HG02852 (cell line): ENCODE results near the gene KIF26A.

Experiments used
- ATAC-seq: cut with Tn5 transposase; IDR thresholded peaks from one replicate; pipeline ENCODE4 v1.9.1; 2021; ENCODE audit warnings: mild to moderate bottlenecking, moderate library complexity; ENCODE audit not compliant: unreplicated experiment

Gene KIF26A

GRCh38 chr14:104174051-104174450 is 35.7 kb downstream of the KIF26A start:
- no peak for ATAC-seq

GRCh38 chr14:104175041-104175440 is 36.7 kb downstream of the KIF26A start:
- ATAC-seq = no peak

- ATAC-seq = no peak
Measured at GRCh38 chr14:104175811-104176210, 37.4 kb downstream of the KIF26A start.

GRCh38 chr14:104176611-104177010 is 38.2 kb downstream of the KIF26A start:
- ATAC-seq = no peak

- no peak for ATAC-seq
Measured at GRCh38 chr14:104177411-104177810, 39.0 kb downstream of the KIF26A start.

- no peak for ATAC-seq
Measured at GRCh38 chr14:104178279-104178678, 39.9 kb downstream of the KIF26A start.

GRCh38 chr14:104179126-104179525 is 40.7 kb downstream of the KIF26A start:
- no peak for ATAC-seq

GRCh38 chr14:104179564-104180129 is 41.3 kb downstream of the KIF26A start:
- ATAC-seq = no peak

GRCh38 chr14:104180561-104181165 is 42.3 kb downstream of the KIF26A start:
- ATAC-seq = no peak

- ATAC-seq = no peak
Measured at GRCh38 chr14:104181761-104182530, 43.6 kb downstream of the KIF26A start.

- no peak for ATAC-seq
Measured at GRCh38 chr14:104182857-104183425, 44.6 kb downstream of the KIF26A start.

GRCh38 chr14:104183796-104184195 is 45.4 kb downstream of the KIF26A start:
- no peak for ATAC-seq

GRCh38 chr14:104184506-104184905 is 46.1 kb downstream of the KIF26A start:
- no peak for ATAC-seq

GRCh38 chr14:104184911-104185499 is 46.6 kb downstream of the KIF26A start:
- no peak for ATAC-seq

GRCh38 chr14:104185916-104186495 is 47.6 kb downstream of the KIF26A start:
- ATAC-seq = no peak

- no peak for ATAC-seq
Measured at GRCh38 chr14:104186575-104186974, 48.2 kb downstream of the KIF26A start.

GRCh38 chr14:104187121-104187889 is 48.9 kb downstream of the KIF26A start:
- no peak for ATAC-seq

GRCh38 chr14:104187931-104188726 is 49.7 kb downstream of the KIF26A start:
- ATAC-seq = no peak

- ATAC-seq = no peak
Measured at GRCh38 chr14:104188727-104189400, 50.5 kb downstream of the KIF26A start.
